ENCODE results near the gene CHD6. TPM values are rescaled to one million over a fixed set of nuclear protein-coding genes. Genes with fewer than 3 reads are reported as not detected.

Gene CHD6, protein sequence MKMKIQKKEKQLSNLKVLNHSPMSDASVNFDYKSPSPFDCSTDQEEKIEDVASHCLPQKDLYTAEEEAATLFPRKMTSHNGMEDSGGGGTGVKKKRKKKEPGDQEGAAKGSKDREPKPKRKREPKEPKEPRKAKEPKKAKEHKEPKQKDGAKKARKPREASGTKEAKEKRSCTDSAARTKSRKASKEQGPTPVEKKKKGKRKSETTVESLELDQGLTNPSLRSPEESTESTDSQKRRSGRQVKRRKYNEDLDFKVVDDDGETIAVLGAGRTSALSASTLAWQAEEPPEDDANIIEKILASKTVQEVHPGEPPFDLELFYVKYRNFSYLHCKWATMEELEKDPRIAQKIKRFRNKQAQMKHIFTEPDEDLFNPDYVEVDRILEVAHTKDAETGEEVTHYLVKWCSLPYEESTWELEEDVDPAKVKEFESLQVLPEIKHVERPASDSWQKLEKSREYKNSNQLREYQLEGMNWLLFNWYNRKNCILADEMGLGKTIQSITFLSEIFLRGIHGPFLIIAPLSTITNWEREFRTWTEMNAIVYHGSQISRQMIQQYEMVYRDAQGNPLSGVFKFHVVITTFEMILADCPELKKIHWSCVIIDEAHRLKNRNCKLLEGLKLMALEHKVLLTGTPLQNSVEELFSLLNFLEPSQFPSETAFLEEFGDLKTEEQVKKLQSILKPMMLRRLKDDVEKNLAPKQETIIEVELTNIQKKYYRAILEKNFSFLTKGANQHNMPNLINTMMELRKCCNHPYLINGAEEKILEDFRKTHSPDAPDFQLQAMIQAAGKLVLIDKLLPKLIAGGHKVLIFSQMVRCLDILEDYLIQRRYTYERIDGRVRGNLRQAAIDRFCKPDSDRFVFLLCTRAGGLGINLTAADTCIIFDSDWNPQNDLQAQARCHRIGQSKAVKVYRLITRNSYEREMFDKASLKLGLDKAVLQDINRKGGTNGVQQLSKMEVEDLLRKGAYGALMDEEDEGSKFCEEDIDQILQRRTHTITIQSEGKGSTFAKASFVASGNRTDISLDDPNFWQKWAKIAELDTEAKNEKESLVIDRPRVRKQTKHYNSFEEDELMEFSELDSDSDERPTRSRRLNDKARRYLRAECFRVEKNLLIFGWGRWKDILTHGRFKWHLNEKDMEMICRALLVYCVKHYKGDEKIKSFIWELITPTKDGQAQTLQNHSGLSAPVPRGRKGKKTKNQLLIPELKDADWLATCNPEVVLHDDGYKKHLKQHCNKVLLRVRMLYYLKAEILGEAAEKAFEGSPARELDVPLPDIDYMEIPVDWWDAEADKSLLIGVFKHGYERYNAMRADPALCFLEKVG (N-terminal part only)
- total RNA-seq, result 24.1 and 27.9 TPM in 2 replicates

DNA sequence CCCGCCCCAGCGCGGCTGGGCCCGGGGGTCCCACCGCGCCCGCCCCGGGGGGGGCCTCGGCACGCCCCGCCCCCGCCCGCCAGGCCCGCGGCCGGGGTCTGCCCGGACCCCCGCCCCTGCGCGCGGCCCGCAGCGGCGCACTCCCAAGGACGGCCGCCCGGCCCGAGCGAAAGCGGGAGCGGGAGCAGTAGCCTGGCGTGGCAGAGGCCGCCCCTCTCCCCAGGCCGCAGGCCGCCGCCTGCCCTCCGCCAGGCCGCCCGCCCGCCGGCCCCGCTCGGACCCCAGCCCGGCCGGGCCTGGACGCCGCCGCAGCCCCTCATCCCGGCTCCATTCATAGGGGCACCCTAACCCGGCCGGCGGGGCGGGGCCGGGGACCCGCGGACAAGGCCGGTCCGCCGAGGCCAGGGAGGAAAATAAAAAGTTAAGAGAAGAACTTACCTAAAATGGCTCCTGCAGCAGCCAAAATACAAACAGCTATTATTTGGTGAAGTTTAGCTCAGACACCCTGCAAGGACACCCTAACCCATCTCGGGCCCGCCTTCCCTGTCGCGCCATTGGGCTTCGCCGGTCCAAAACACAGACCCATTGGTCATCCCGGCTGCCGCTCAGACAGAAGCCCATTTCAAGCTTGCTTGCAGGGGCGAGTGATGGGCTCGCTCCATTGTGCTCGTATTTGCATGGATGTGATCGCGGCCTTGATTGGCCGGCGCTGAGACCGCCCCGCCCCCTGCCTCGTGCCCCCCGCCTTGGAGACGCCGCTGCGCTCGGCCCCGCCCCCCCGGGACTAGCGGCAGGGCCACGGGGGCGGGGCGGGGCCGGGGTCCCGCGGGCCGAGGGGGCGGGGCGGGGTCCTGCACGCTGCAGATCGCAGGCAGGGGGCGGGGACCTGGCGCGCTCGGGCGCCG, at the start of gene CHD6:
Gene CHD6 (minus strand): TSS at position 476 of the 905 bp plus-strand sequence. CDS start 67,040 bp downstream, outside the sequence.

DNA sequence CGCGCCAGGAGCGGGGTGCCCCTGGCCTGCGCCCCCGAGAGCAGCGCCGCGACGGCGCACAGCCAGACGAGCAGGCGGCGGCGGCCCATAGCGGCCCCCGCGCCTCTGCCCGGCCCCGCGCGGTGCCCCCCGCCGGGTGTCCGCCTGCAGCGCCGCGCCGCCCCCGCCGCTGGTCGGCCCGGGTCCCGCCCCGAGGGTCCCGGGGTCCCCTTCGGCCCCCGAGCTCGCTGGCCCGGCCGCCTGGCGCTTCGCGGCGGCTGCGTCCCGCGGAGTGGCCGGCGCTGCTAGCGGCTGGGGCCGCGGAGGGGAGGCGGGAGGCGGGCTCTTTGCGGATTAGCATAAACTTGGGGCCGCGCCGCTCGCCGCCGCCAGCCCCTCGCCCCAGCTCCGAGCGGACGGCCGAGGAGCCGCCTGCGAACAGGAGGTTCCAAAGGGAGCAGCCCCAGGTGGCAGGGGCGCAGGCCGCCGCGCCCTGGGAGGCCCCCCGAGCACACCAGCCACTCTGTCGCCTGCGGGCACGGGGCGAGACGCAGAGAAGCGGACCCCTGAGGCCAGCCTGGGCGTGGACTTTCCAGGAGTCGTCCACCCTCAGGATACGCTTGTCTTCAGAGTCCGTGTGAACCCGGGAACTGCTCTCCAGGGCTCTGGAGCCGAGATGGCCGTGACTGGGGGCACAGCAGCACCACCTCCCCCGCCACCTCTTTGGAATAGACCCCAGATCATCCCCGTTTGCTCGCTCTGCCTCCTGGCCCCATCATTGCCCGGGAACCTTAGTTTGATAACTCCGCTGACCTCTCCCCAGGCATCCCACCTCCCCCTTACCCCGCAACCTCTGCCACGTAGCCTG, 251.4 kb downstream of the CHD6 start, which contains the start of gene EMILIN3:
Gene EMILIN3 (minus strand): TSS at position 273 of the 847 bp plus-strand sequence. CDS start 184 bp downstream, at position 89.

Measured in dermis lymphatic vessel endothelial cell (primary cell).